HepG2 (cell line): ENCODE results near the gene HOXD8. TPM values are rescaled to one million over a fixed set of nuclear protein-coding genes. Genes with fewer than 3 reads are reported as not detected.
A peak's percentile ranks its signal among the peaks of the same experiment; 100 is the strongest.

Experiments used
- ATF7-NPFF ChIP-seq: sonication (generic); formaldehyde crosslinking; IDR thresholded peaks from 2 replicates; pipeline ENCODE4 v1.8.1; 2023; ENCODE audit warnings: mild to moderate bottlenecking, low read depth, missing genetic modification reagents, moderate library complexity
- BCLAF1 ChIP-seq: fragments of 450-650 bp; IDR thresholded peaks from 2 replicates; pipeline ENCODE4 v1.6.1; 2017; ENCODE audit warnings: mild to moderate bottlenecking
- BRF2 ChIP-seq: sonication (generic); formaldehyde crosslinking; IDR thresholded peaks from 2 replicates; pipeline ENCODE4 v1.8.1; 2022; ENCODE audit warnings: mild to moderate bottlenecking, missing genetic modification reagents
- GABPB1 ChIP-seq: IDR thresholded peaks from 2 replicates; pipeline ENCODE4 v1.6.1; 2016; ENCODE audit warnings: mild to moderate bottlenecking, missing genetic modification reagents, moderate library complexity, missing compliant biosample characterization
- GPN1 ChIP-seq: sonication (generic); formaldehyde crosslinking; IDR thresholded peaks from 2 replicates; pipeline ENCODE4 v1.5.1; 2020; ENCODE audit warnings: missing genetic modification reagents, borderline replicate concordance
- HIVEP1 ChIP-seq: sonication (generic); formaldehyde crosslinking; IDR thresholded peaks from 2 replicates; pipeline ENCODE4 v1.4.0; 2020; ENCODE audit warnings: mild to moderate bottlenecking, missing genetic modification reagents
- HOXA3 ChIP-seq: sonication (generic); formaldehyde crosslinking; IDR thresholded peaks from 2 replicates; pipeline ENCODE4 v1.5.0; 2020; ENCODE audit warnings: missing genetic modification reagents
- IKZF5 ChIP-seq: IDR thresholded peaks from 2 replicates; pipeline ENCODE4 v1.6.1; 2018; ENCODE audit warnings: missing genetic modification reagents, mild to moderate bottlenecking, missing compliant biosample characterization
- KLF11 ChIP-seq: IDR thresholded peaks from 2 replicates; pipeline ENCODE4 v1.6.1; 2016; ENCODE audit warnings: missing compliant biosample characterization
- PHB2 ChIP-seq: fragments of 450-650 bp; IDR thresholded peaks from 2 replicates; pipeline ENCODE4 v1.6.1; 2018; ENCODE audit not compliant: partially characterized antibody
- POLR2AphosphoS5 ChIP-seq: IDR thresholded peaks from 2 replicates; pipeline ENCODE4 v1.6.1; 2012; ENCODE audit warnings: low read depth, low read length
- RFX1 ChIP-seq: fragments of 450-650 bp; IDR thresholded peaks from 2 replicates; pipeline ENCODE4 v1.6.1; 2017
- SIN3B ChIP-seq: fragments of 150-350 bp; IDR thresholded peaks from 2 replicates; pipeline ENCODE4 v1.6.1; 2014; ENCODE audit warnings: low read length
- SSRP1 ChIP-seq: IDR thresholded peaks from 2 replicates; pipeline ENCODE4 v1.6.1; 2016; ENCODE audit warnings: control low read depth
- TAF15 ChIP-seq: fragments of 200-400 bp; formaldehyde crosslinking; IDR thresholded peaks from one replicate; pipeline ENCODE4 v1.6.1; 2018; ENCODE audit warnings: mild to moderate bottlenecking, low read depth, low read length; ENCODE audit not compliant: poor library complexity, severe bottlenecking
- ZBTB37 ChIP-seq: sonication (generic); formaldehyde crosslinking; IDR thresholded peaks from 2 replicates; pipeline ENCODE4 v1.4.0; 2020; ENCODE audit warnings: mild to moderate bottlenecking, missing genetic modification reagents
- ZBTB49 ChIP-seq: sonication (generic); formaldehyde crosslinking; IDR thresholded peaks from 2 replicates; pipeline ENCODE4 v1.4.0; 2020; ENCODE audit warnings: missing genetic modification reagents, borderline replicate concordance
- ZNF512 ChIP-seq: sonication (generic); formaldehyde crosslinking; IDR thresholded peaks from 2 replicates; pipeline ENCODE4 v1.4.0; 2020; ENCODE audit warnings: mild to moderate bottlenecking, missing genetic modification reagents
- ZNF790 ChIP-seq: sonication (generic); formaldehyde crosslinking; IDR thresholded peaks from 2 replicates; pipeline ENCODE4 v1.8.0; 2022; ENCODE audit warnings: missing genetic modification reagents, mild to moderate bottlenecking, borderline replicate concordance
- polyA plus RNA-seq, 8 experiments: library from polyadenylated mRNA; depleted of rRNA in 3 of 8; stranded (reverse) in 7 of 8; unstranded in 1 of 8; fragments of >200 nt; fragmentation: Illumina TruSeq in 4 of 8; extraction: Trizol in 4 of 8; gene quantifications; 2 replicates each; pipeline versions ENCODE4 v1.2.1 to v1.2.3, GENCODE V29; 2011 to 2016; ENCODE audit warnings: low read depth in 4 of 8, missing spikeins in 1 of 8, mixed read lengths in 1 of 8; ENCODE audit not compliant: insufficient read depth in 1 of 8
- total RNA-seq, 5 experiments: library from RNA; depleted of rRNA; stranded (reverse); fragments of >200 nt; fragmentation: Illumina TruSeq; extraction: Trizol; gene quantifications; 2 replicates each; pipeline ENCODE4 v1.2.3, GENCODE V29; 2016; ENCODE audit warnings: low read depth in 1 of 5

The HOXD8 gene
- total and polyA plus RNA-seq, 2 of the 13 experiments (the other 11 are each of a cell fraction or from before 2014, with no cell fraction given), result not detected

GRCh38 chr2:176140513-176141317 is 11.2 kb downstream of the HOXD8 start (continued):
- peak; percentile 51 for TF ChIP-seq BRF2 (CRISPR knock-in tag)
- TF ChIP-seq TAF15, result peak; percentile 80
- TF ChIP-seq HIVEP1 (CRISPR knock-in tag), result peak; percentile 90
- no peak for TF ChIP-seq ZBTB49 (CRISPR knock-in tag)
- 0 out of 2 replicates have a peak, but pooled peaks have one; percentile 48 for TF ChIP-seq KLF11 (CRISPR knock-in tag)
- peak; percentile 81 for TF ChIP-seq ATF7-NPFF
- peak; percentile 84; the same call in 1 of the 2 replicates for TF ChIP-seq IKZF5
- TF ChIP-seq SIN3B, result no peak
- no peak for TF ChIP-seq ZBTB37
- no peak for TF ChIP-seq RFX1
- no peak for TF ChIP-seq SSRP1 (CRISPR knock-in tag)
- TF ChIP-seq ZNF790 (CRISPR knock-in tag), result peak; percentile 87
- TF ChIP-seq ZNF512 (CRISPR knock-in tag), result no peak
- no peak for TF ChIP-seq POLR2AphosphoS5
- no peak for TF ChIP-seq PHB2
- TF ChIP-seq HOXA3 (CRISPR knock-in tag), result peak; percentile 57; the same call in 1 of the 2 replicates
- TF ChIP-seq GPN1 (CRISPR knock-in tag), result no peak
- no peak for TF ChIP-seq BCLAF1
- TF ChIP-seq GABPB1 (CRISPR knock-in tag), result peak; percentile 84
